Tibial nerve (tissue), 4 donors: ENCODE results near the gene CXXC5. TPM values are rescaled to one million over a fixed set of nuclear protein-coding genes. Genes with fewer than 3 reads are reported as not detected.
"Not testable (repeated sequence)": the region's sequence is repeated elsewhere in the genome, so short reads cannot be mapped to it uniquely, and the experiment has no call there.

Experiments used
- DNase-seq, 2 donors: peaks; one replicate each; pipeline ENCODE4 v3.0.0-alpha.2; 2019; ENCODE audit warnings: low spot score in 2 of 2
- H3K27ac ChIP-seq, 4 donors: fragments of 200-600 bp; sonication (generic) in 3 of 4; one replicate each; pipeline ENCODE4 v1.5.1; 2017 to 2019; ENCODE audit warnings: mild to moderate bottlenecking in 1 of 4
- H3K27me3 ChIP-seq, 2 donors: fragments of 200-600 bp; sonication (generic) in 1 of 2; one replicate each; pipeline versions ENCODE4 v1.5.1 to v1.6.0; 2017 to 2019
- H3K36me3 ChIP-seq, 3 donors: fragments of 200-600 bp; sonication (generic); one replicate each; pipeline ENCODE4 v1.5.1; 2018 to 2019
- H3K4me1 ChIP-seq, 4 donors: fragments of 200-600 bp; sonication (generic) in 3 of 4; one replicate each; pipeline ENCODE4 v1.5.1; 2017 to 2019
- H3K4me3 ChIP-seq, 4 donors: fragments of 200-600 bp; sonication (generic) in 3 of 4; one replicate each; pipeline ENCODE4 v1.5.1; 2017 to 2019; ENCODE audit warnings: mild to moderate bottlenecking in 1 of 4, moderate library complexity in 1 of 4
- H3K9me3 ChIP-seq, 4 donors: fragments of 200-600 bp; sonication (generic) in 3 of 4; one replicate each; pipeline ENCODE4 v1.5.1; 2017 to 2019
- EP300 ChIP-seq, 2 donors: sonication (generic); formaldehyde crosslinking; IDR thresholded peaks; one replicate each; pipeline ENCODE4 v1.6.1; 2017; ENCODE audit warnings: antibody characterized with exemption in 2 of 2, mild to moderate bottlenecking in 1 of 2
- POLR2A ChIP-seq, 2 donors: fragments of 450-650 bp; IDR thresholded peaks; one replicate each; pipeline ENCODE4 v1.6.1; 2017; ENCODE audit warnings: antibody characterized with exemption in 2 of 2, mild to moderate bottlenecking in 2 of 2, moderate library complexity in 2 of 2
- WGBS, 2 donors: methylation state at CpG; one replicate each; pipeline ENCODE4 v1.1.5; 2018; 5-methylcytosine and 5-hydroxymethylcytosine counted together
- total RNA-seq, 4 donors: library from RNA; depleted of rRNA; stranded (reverse); fragments of >200 nt; gene quantifications; one replicate each; pipeline ENCODE4 v1.1.0, GENCODE V29; 2016
- TF ChIP-seq, protein P1 (sequence below), 5 experiments: fragments of 200-600 bp in 3 of 5; fragments of 450-650 bp in 2 of 5; sonication (generic) in 3 of 5; IDR thresholded peaks; one replicate each; pipeline ENCODE4 v1.5.1; 2016 to 2019; ENCODE audit warnings: antibody characterized with exemption in 5 of 5, mild to moderate bottlenecking in 3 of 5, moderate library complexity in 2 of 5

CXXC5 gene
- total RNA-seq, 4 donors from 2014 or later = 45.0 to 80.4 (median 67.0) TPM

DNA sequence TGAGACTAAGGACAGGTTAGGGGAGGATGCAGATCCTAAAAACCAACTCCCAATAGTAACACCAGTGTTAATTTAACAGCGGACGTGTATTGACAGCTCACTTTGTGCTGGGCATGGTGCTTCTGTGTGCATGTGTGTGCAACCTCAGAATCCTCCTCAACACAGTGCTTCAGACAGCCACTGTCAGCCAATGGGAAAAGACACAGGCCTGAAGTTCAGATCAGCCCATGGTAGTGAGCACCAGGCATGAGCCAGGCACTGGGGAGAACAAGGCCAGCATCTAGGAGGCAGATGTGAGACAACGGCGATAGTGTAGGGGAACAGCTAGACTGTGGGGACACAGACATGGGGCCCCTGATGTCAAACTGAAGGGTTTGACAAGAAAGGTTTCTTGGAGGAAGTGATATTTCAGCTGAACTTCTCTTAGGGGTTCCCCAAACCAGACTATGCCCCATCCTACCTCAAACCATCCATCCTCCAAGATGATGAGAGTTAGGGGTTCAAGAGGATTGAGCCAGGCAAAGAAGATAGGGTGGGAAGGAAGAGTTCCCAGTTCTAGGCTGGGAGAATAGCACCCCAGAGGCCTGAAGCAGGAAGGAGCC is 75.9 kb downstream of the CXXC5 start:
- H3K36me3 ChIP-seq = peaks cover 0 to 10% (median 0%) of the 10 kb centered on the region in 3 donors
- DNase-seq = no peak
- peaks cover 0 to 15% (median 8%) of the 10 kb centered on the region in 4 donors for H3K4me1 ChIP-seq
- peaks cover 0 to 5% (median 0%) of the 10 kb centered on the region in 4 donors for H3K9me3 ChIP-seq
- no peaks in the 10 kb centered on the region for H3K27me3 ChIP-seq
- TF ChIP-seq, protein P1, sequence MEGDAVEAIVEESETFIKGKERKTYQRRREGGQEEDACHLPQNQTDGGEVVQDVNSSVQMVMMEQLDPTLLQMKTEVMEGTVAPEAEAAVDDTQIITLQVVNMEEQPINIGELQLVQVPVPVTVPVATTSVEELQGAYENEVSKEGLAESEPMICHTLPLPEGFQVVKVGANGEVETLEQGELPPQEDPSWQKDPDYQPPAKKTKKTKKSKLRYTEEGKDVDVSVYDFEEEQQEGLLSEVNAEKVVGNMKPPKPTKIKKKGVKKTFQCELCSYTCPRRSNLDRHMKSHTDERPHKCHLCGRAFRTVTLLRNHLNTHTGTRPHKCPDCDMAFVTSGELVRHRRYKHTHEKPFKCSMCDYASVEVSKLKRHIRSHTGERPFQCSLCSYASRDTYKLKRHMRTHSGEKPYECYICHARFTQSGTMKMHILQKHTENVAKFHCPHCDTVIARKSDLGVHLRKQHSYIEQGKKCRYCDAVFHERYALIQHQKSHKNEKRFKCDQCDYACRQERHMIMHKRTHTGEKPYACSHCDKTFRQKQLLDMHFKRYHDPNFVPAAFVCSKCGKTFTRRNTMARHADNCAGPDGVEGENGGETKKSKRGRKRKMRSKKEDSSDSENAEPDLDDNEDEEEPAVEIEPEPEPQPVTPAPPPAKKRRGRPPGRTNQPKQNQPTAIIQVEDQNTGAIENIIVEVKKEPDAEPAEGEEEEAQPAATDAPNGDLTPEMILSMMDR (IDR thresholded peaks at IDR 0.05) = no peak
- TF ChIP-seq EP300 (IDR thresholded peaks at IDR 0.05) = no peak
- TF ChIP-seq POLR2A (IDR thresholded peaks at IDR 0.05) = no peak
- 93% methylated on average over 4 of the region's 4 CpGs for WGBS, 2 donors
- peak overlapping the region in 1 of 4 donors; percentile 87 for H3K27ac ChIP-seq
- no peak overlapping the region for H3K4me3 ChIP-seq

- Histone ChIP-seq H3K9me3 (no peaks in the 10 kb centered on the region), H3K4me3 (no peak overlapping the region), H3K36me3 (peaks cover 0 to 6% (median 0%) of the 10 kb centered on the region in 3 donors), H3K4me1 (peaks cover 0 to 15% (median 8%) of the 10 kb centered on the region in 4 donors), H3K27me3 (no peaks in the 10 kb centered on the region), H3K27ac (peak overlapping the region in 3 of 4 donors; percentile 56 to 87 (median 71))
- WGBS, 2 donors = 26 to 37% methylated on average over 11 of the region's 13 CpGs
- DNase-seq = no peak
- TF ChIP-seq, protein P1 (IDR thresholded peaks at IDR 0.05) = no peak
- peak in 1 of 2 donors; percentile 50 for TF ChIP-seq EP300 (IDR thresholded peaks at IDR 0.05)
Measured at GRCh38 chr5:139725073-139725830, 77.1 kb downstream of the CXXC5 start.

GRCh38 chr5:139726248-139726647 is 78.1 kb downstream of the CXXC5 start:
- 83 to 85% methylated on average over 3 of the region's 3 CpGs for WGBS, 2 donors
- no peak overlapping the region for H3K4me3 ChIP-seq

GRCh38 chr5:139727615-139728014 is 79.5 kb downstream of the CXXC5 start:
- not testable (repeated sequence) for H3K36me3 ChIP-seq, DNase-seq, H3K4me3 ChIP-seq, H3K27ac ChIP-seq, H3K27me3 ChIP-seq, H3K9me3 ChIP-seq
- peaks cover 0 to 15% (median 8%) of the 10 kb centered on the region in 4 donors for H3K4me1 ChIP-seq
- 88 to 92% methylated on average over 9 of the region's 9 CpGs for WGBS, 2 donors

More at GRCh38 chr5:139726248-139726647, 78.1 kb downstream of the CXXC5 start:
- Histone ChIP-seq H3K36me3 (peaks cover 0 to 6% (median 0%) of the 10 kb centered on the region in 3 donors), H3K9me3 (no peaks in the 10 kb centered on the region), H3K27ac (no peak overlapping the region), H3K4me1 (peaks cover 0 to 15% (median 8%) of the 10 kb centered on the region in 4 donors), H3K27me3 (no peaks in the 10 kb centered on the region)
- TF ChIP-seq EP300 (IDR thresholded peaks at IDR 0.05) = no peak
- DNase-seq = no peak

GRCh38 chr5:139731281-139731680 is 83.1 kb downstream of the CXXC5 start:
- Histone ChIP-seq H3K4me3 (no peak overlapping the region), H3K4me1 (peaks cover 0 to 26% (median 10%) of the 10 kb centered on the region in 4 donors), H3K9me3 (no peaks in the 10 kb centered on the region), H3K27ac (peak overlapping the region in 2 of 4 donors; percentile 38 to 43), H3K27me3 (no peaks in the 10 kb centered on the region), H3K36me3 (no peaks in the 10 kb centered on the region)
- TF ChIP-seq POLR2A (IDR thresholded peaks at IDR 0.05) = no peak
- no peak for TF ChIP-seq EP300 (IDR thresholded peaks at IDR 0.05)
- TF ChIP-seq, protein P1 (IDR thresholded peaks at IDR 0.05) = no peak
- no peak for DNase-seq
- 55 to 77% methylated on average over 3 of the region's 3 CpGs for WGBS, 2 donors

- DNase-seq = no peak
- 92 to 95% methylated on average over 2 of the region's 2 CpGs for WGBS, 2 donors
- Histone ChIP-seq H3K4me1 (peaks cover 0 to 26% (median 10%) of the 10 kb centered on the region in 4 donors), H3K9me3 (no peaks in the 10 kb centered on the region), H3K4me3 (no peak overlapping the region), H3K27me3 (no peaks in the 10 kb centered on the region), H3K27ac (peak overlapping the region in 2 of 4 donors; percentile 38 to 85), H3K36me3 (no peaks in the 10 kb centered on the region)
- no peak for TF ChIP-seq POLR2A (IDR thresholded peaks at IDR 0.05)
- TF ChIP-seq, protein P1 (IDR thresholded peaks at IDR 0.05) = no peak
- TF ChIP-seq EP300 (IDR thresholded peaks at IDR 0.05) = no peak
Measured at GRCh38 chr5:139732019-139732418, 83.9 kb downstream of the CXXC5 start.
